ENCODE data around the gene MX1.

DNA sequence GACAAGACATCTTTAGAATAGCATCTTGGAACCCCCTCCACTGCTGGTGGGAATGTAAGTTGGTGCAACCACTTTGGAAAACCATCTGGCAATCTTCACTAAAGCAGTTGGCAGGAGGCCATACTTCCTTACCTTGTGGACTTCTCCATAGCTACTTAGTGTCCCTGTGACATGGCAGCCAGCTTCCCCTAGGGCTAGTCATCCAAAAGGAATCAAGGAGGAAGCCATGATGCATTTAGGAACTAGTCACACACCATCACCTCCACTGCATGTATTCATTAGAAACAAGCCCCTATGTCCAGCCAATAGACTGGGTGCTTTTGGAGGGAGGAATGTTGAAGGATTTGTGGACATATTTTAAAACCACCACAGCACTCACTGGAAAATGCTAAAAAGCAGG lies 44.3 kb upstream of the MX1 start:
- TF ChIP-seq, protein P1, sequence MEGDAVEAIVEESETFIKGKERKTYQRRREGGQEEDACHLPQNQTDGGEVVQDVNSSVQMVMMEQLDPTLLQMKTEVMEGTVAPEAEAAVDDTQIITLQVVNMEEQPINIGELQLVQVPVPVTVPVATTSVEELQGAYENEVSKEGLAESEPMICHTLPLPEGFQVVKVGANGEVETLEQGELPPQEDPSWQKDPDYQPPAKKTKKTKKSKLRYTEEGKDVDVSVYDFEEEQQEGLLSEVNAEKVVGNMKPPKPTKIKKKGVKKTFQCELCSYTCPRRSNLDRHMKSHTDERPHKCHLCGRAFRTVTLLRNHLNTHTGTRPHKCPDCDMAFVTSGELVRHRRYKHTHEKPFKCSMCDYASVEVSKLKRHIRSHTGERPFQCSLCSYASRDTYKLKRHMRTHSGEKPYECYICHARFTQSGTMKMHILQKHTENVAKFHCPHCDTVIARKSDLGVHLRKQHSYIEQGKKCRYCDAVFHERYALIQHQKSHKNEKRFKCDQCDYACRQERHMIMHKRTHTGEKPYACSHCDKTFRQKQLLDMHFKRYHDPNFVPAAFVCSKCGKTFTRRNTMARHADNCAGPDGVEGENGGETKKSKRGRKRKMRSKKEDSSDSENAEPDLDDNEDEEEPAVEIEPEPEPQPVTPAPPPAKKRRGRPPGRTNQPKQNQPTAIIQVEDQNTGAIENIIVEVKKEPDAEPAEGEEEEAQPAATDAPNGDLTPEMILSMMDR (conservative IDR thresholded peaks at IDR 0.05; ENCODE audit: low read length), result no peak
- no peak for TF ChIP-seq EZH2phosphoT487 (IDR thresholded peaks at IDR 0.05; ENCODE audit: borderline replicate concordance, low read depth, low read length)

All from OCI-LY7 (cell line).